ENCODE data around the gene HOXD11.

HOXD11 gene

GRCh38 chr2:176158855-176159662 lies 52.0 kb downstream of the HOXD11 start:
- H3K4me3 ChIP-seq, result no peak overlapping the region
- peaks cover 9% of the 10 kb centered on the region; the same call in 1 of the 2 replicates for H3K36me3 ChIP-seq (ENCODE audit: insufficient read depth, low read length)
- H3K9ac ChIP-seq (ENCODE audit: insufficient read length), result no peak overlapping the region
- DNase-seq (ENCODE audit: low read depth, low spot score), result no peak
- H3K9me3 ChIP-seq (ENCODE audit: low read depth, low read length), result no peaks in the 10 kb centered on the region
- TF ChIP-seq EZH2 (IDR thresholded peaks at IDR 0.05) (no peak), FOXP2 (optimal IDR thresholded peaks at IDR 0.05; ENCODE audit: control extremely low read depth, extremely low read length, insufficient read depth) (no peak), POLR2AphosphoS5 (IDR thresholded peaks at IDR 0.05; ENCODE audit: borderline replicate concordance, low read depth, low read length) (no peak)
- no peak overlapping the region for H3K27ac ChIP-seq
